ENCODE results near the gene PLAGL2.
"Not testable (repeated sequence)": the region's sequence is repeated elsewhere in the genome, so short reads cannot be mapped to it uniquely, and the experiment has no call there.

The PLAGL2 gene

DNA sequence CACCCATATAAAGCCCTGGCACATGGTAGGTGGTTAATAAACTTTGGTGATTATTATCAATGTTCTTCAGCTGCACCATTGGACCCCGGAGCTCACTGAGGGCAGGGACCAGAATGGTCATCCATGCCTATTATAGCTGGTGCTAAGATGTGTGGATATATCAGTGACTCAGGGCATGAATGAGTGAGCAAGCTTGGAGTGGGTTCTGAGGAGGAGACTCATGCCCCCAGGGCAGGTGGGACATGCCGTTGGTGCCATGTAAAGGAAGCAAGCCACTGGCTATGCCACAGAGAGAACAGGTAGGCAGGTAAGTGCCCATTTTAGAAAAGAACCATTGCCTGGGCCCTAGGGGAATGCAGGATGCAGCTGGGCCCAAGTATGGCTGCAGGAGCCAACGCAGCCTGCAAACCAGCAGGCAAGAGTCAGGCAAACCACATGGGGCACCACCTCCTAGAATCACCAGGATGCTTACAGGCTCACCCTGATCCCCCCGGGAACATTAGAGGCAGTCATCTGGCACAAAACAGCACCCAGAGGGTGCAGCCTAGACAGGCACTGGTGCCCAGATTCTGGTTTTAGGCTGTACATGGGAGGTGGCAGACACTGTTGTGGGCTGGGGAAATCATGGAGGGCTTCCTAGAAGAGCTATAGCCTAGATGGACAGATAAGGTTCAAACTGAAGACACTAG, 23.5 kb downstream of the PLAGL2 start:
- no peak for DNase-seq (ENCODE audit: low read depth in 2 of 2)

- DNase-seq (ENCODE audit: low read depth in 2 of 2) = no peak
Observed at GRCh38 chr20:32181606-32182005, 25.9 kb downstream of the PLAGL2 start.

DNA sequence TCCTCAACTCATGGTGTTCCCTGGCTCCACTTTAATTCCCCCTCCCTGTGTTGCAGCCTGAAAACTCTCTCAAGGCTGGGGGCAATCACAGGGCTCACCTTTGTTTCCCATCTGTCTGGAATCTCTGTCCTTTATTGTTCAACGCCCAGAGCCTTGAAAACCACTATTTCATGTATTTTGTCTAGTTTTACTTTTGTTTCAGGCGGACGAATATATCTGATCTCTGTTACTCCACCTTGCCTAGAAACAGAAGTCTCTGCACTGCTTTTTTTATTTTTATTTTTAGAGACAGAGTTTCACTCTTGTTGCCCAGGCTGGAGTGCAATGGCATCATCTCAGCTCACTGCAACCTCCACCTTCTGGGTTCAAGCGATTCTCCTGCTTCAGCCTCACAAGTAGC, 27.6 kb downstream of the PLAGL2 start:
- no peak for DNase-seq (ENCODE audit: low read depth in 2 of 2)

DNA sequence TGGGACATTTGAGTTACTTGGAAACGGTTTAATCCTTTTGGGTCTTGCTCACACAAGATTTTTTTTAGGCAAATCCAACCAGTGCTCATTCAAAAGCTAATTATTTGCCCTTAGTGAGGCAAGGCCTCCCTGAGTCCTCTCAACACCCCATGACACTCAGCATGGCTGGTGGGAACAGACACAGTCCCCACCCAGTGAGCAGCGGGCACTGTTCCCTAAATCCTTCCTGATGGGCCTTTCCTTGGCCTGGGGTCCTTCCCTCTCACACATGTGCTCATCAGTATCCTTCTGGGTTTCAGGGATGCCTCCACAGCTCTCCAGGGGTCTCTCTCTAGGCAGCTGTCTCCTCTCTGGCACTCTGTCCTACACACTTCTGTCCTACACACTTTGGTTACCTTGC, 28.0 kb downstream of the PLAGL2 start:
- no peak for DNase-seq (ENCODE audit: low read depth in 2 of 2)

- DNase-seq (ENCODE audit: low read depth in 2 of 2) = not testable (repeated sequence)
Observed at GRCh38 chr20:32177696-32178095, 29.8 kb downstream of the PLAGL2 start.

GRCh38 chr20:32168184-32168910, 39.2 kb downstream of the PLAGL2 start:
- no peak for DNase-seq (ENCODE audit: low read depth in 2 of 2)

- no peak for DNase-seq (ENCODE audit: low read depth in 2 of 2)
Observed at GRCh38 chr20:32167552-32167951, 40.0 kb downstream of the PLAGL2 start.

DNA sequence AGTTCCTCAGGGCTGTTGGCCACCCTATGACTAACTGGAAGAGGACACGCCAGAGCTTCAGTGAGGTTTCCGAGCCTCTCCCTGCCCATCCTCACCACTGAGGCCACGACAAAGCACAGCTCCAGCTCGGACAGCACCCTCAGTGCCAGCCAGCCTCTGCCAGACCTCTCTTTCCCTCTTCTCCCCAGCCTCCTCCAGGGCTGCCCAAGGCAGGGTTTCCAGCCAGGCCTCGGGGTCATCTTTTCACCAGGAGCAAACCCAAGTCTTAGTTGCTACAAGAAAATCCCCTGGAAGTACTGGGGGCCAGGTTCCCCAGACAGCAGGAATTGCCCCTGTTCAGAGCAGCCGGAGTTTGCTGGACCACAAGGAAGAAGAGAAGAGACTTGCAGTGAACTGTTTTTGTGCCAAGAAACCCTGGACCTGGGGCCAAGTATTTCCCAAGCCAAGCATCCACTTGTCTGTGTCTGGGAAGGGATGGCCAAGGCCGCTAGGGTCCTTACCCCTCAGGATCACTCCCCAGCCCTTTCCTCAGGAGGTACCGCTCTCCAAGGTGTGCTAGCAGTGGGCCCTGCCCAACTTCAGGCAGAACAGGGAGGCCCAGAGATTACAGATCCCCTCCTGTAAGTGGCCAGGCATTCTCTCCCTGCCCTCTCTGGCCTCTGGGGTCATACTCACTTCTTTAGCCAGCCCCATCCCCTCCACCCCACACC, 41.6 kb downstream of the PLAGL2 start:
- DNase-seq (ENCODE audit: low read depth in 2 of 2) = no peak

DNA sequence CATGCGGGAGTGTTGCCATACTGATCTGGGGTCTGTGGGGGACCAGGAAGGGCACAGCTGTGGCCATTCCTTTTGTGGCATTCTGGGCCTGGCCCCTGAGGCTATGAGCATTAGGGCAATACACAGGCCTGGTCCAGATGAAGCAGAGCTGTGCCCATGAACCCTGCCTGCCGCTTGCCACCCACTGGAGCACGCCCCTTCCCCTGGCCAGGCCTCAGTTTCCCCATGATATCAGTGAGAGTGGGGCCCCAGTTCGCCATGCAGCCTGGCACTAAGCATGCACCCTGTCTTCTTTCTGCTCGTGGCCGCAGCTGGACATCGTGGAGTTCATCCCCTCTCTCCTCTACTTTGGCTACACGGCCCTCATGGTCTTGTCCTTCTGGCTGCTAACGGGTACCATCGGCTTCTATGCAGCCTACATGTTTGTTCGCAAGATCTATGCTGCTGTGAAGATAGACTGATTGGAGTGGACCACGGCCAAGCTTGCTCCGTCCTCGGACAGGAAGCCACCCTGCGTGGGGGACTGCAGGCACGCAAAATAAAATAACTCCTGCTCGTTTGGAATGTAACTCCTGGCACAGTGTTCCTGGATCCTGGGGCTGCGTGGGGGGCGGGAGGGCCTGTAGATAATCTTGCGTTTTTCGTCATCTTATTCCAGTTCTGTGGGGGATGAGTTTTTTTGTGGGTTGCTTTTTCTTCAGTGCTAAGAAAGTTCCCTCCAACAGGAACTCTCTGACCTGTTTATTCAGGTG, 42.4 kb downstream of the PLAGL2 start:
- no peak for DNase-seq (ENCODE audit: low read depth in 2 of 2)

DNA sequence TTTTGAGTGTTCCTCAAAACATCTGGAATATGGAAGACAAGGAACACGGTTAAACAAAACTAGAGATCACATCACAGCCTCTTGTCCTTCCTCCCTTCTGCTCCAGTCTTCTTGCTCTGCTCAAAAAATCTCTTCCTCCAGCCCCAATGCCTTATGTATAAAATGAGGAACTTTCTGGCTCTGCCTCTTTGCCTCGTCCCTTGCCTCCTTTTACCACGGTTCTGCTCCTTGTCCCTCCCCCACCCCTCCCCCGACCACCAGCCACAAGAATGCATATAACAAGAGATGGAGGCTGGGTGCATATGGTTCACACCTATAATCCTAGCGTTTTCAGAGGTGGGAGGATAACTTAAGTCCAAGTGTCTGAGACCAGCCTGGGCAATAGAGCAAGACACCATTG, 43.6 kb downstream of the PLAGL2 start:
- DNase-seq (ENCODE audit: low read depth in 2 of 2) = no peak

DNA sequence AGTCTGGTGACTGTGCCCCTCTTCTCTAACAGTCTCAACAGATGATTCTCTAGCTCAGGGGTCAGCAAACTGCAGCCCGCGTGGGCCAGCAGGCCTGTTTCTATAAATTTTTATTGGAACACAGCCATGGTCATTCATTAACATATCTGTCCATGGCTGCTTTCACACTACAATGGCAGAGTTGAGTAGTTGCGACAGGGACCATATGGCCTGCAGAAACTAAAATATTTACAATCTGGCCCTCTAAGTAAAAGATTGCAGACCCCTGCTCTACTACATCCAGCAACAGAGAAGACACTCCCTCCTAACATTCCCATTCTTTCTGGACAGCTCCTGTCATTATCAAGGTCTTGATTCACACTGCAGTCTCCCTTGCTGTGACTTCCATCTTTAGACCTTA, 45.2 kb downstream of the PLAGL2 start:
- no peak for DNase-seq (ENCODE audit: low read depth in 2 of 2)

DNA sequence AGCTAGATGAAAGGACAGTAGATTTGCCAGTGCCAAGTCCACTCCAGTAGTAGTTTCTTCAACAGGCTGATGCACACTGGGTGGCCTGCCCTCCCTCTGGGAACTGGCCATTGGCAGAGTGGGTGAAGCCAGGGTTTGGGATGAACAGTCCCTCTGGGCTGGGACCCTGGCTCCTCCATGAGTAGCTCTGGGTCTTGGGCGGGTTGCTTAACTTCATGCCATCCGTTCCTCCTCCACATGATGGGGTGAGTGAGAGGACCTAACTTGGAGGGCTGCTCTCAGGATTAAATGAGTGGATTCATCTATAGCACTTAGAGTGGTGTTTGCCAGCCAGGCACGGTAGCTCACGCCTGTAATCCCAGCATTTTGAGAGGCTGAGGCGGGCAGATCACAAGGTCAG, 47.2 kb downstream of the PLAGL2 start:
- DNase-seq (ENCODE audit: low read depth in 2 of 2) = no peak

DNA sequence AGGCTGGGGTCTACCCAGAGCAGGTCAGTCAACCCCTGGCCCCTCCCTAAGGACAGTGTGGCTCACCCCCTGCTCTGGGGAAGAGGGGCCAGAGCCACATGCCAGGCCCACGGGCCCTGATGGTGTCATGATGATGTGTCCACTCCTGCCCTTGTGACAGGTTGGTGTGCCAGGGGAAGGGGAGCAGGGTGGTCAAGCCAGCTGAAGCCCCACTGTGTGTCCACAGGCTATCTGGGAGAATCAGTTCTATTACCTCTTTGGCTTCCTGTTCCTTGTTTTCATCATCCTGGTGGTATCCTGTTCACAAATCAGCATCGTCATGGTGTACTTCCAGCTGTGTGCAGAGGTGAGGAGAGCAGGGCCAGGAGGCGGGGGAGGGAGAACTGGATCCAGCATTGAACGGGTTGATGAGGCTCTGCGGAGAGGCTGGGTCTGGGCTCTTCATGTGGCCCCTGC, 47.7 kb downstream of the PLAGL2 start:
- DNase-seq (ENCODE audit: low read depth in 2 of 2) = no peak

DNA sequence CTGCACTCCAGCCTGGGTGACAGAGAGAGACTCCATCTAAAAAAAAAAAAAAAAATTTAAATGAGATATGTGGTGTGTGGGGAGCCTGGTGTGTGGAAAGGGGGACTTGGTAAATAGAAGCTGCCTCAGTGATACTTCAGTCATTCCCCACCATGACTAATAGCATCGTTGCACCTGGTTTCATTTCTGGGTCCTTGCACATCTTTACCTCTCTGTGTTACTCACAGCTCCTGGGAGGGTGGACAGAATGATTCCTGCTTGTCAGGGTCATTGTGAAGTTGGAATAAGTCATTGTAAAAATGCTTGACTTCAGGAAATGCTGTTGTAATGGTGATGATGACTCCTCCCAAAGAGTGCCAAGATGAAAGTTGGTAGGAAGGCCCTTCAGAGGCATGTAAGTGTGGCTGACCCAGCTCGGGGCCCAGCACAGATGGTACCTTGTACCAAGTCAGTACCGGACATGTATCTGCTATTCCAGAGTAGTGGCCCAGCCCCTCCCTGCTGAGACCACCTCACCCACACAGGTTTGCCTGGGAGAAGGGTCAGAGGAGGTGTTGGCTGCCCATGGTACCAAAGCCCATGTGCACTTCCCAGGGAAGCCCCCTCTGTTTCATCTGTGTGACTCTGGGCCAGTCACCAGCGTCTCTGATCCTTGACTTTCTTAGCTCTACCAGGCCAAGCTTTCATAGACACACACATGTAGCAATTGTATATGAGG, 48.4 kb downstream of the PLAGL2 start:
- no peak for DNase-seq (ENCODE audit: low read depth in 2 of 2)

- DNase-seq (ENCODE audit: low read depth in 2 of 2) = no peak
Observed at GRCh38 chr20:32158351-32158750, 49.2 kb downstream of the PLAGL2 start.

- DNase-seq (ENCODE audit: low read depth in 2 of 2) = no peak
Observed at GRCh38 chr20:32157611-32158010, 49.9 kb downstream of the PLAGL2 start.

DNA sequence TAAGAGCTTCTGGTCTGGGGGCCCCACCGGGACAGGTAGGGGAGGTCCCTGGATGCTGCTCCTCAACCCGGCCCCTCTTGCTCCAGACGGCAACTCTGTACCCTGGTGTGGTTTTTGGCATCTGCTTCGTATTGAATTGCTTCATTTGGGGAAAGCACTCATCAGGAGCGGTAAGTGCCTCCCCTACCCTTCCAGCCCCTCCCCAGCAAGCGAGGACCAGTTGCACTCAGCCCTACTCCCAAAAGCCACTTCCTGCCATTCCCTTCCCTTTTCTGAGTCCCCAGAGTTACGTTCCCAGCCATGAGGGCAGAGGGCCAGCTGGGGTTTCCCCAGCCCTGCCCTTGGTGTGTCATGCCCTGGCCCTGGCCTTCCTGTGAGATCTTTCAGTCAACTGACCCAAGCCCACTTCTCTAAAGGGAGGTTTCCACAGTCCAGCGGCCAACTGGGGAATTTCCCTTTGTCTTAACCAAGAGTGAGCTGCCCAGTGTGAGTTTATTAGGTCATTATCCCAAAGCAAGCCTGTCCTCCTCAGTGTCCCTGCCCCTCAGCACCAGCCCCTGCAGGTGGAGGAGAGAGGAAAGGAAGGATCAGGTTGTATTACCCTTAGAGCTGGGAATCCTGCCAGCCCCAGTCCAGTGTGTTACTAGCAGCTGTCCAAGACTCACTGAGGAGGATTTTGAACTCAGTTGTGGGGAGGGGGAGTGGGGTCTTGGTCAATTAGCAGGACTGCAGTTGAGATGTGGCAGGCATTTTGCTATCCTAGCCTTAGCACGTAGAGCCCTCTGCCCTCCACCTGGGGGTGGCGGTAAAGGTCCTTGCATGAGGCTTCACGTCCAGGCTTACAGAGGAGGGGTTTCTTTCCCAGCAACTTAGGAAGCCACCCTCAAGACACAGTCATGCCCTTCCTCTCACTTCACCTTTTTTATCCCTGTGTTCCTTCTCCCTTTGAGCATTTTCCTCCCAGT, 52.2 kb downstream of the PLAGL2 start:
- DNase-seq (ENCODE audit: low read depth in 2 of 2) = no peak

DNA sequence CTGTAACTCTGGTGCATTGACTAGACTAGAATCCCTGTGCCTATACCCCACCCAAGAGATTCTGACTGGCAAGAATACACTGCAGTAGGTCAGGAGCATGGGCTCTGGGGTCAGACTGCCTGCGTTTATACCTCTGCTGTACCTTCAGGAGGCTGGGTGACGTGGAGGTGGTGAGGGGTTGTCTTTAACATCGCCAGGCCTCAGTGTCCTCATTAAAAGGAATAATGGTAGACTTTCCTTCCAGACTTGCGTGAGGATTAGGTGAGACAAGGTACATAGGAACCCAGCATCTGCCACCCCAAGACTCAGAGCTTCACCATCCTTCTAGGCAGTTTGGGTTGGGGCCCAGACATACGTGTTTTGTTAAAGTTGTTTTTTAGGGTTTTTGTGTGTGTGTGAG, 53.8 kb downstream of the PLAGL2 start:
- DNase-seq (ENCODE audit: low read depth in 2 of 2) = no peak

DNA sequence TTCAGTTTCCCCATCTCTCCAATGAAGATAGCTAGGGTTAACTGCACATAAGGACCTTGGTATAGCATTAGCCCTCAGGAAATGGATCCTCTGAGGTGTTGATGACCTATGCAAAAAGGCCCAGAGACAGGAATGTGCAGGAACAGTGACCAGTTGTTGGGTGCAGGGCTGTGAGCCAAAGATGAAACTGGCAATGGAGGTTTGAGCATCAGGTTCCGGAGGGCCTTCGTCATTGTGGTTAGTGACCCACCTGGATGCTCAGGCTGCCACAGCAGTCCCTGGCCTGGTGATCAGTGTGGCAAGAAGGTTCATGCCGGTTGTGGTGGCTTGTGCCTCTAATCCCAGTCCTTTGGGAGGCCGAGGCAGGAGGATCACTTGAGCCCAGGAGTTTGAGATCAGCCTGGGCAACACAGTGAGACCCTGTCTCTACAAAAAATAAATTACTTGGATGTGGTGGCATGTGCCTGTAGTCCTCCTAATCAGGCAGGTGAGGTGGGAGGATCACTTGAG, 54.3 kb downstream of the PLAGL2 start:
- DNase-seq (ENCODE audit: low read depth in 2 of 2) = no peak

Data from stimulated activated CD8-positive, alpha-beta memory T cell treated with anti-CD3 and anti-CD28 coated beads, Interleukin-2, amount 100 ng/mL, for 1 hour (primary cell).